Heart left ventricle (tissue), 16 donors: Measurements from ENCODE around the gene FGFR1OP2. TPM values are rescaled to one million over a fixed set of nuclear protein-coding genes. Genes with fewer than 3 reads are reported as not detected.
"Not testable (repeated sequence)": the region's sequence is repeated elsewhere in the genome, so short reads cannot be mapped to it uniquely, and the experiment has no call there.

Source experiments
- ATAC-seq, 4 donors: fragments of 200-7000 bp; cut with Tn5 transposase; one replicate each; pipeline ENCODE4 v1.9.1; 2020 to 2022; ENCODE audit warnings: moderate library complexity in 4 of 4, mild to moderate bottlenecking in 3 of 4, moderate number of reproducible peaks in 1 of 4
- DNase-seq, 5 donors: peaks; one replicate each; pipeline ENCODE4 v3.0.0-alpha.2; 2020
- H3K27ac ChIP-seq, 12 donors: fragments of 200-600 bp; sonication (generic) in 4 of 12; one replicate each; pipeline versions ENCODE4 v1.5.0 to v1.8.0; 2016 to 2022; ENCODE audit warnings: mild to moderate bottlenecking in 2 of 12
- H3K27me3 ChIP-seq, 9 donors: fragments of 200-600 bp; sonication (generic) in 2 of 9; one replicate each; pipeline versions ENCODE4 v1.5.1 to v1.8.0; 2016 to 2022; ENCODE audit warnings: mild to moderate bottlenecking in 3 of 9
- H3K36me3 ChIP-seq, 9 donors: fragments of 200-600 bp; sonication (generic) in 2 of 9; one replicate each; pipeline versions ENCODE4 v1.5.0 to v1.8.0; 2018 to 2022; ENCODE audit warnings: mild to moderate bottlenecking in 2 of 9
- H3K4me1 ChIP-seq, 12 donors: fragments of 200-600 bp; sonication (generic) in 4 of 12; one replicate each; pipeline versions ENCODE4 v1.5.0 to v1.8.0; 2016 to 2022; ENCODE audit warnings: mild to moderate bottlenecking in 3 of 12
- H3K4me3 ChIP-seq, 12 donors: fragments of 200-600 bp; sonication (generic) in 4 of 12; one replicate each; pipeline versions ENCODE4 v1.5.0 to v1.8.0; 2017 to 2022; ENCODE audit warnings: mild to moderate bottlenecking in 9 of 12, moderate library complexity in 4 of 12
- H3K9me3 ChIP-seq, 12 donors: fragments of 200-600 bp; sonication (generic) in 4 of 12; one replicate each; pipeline versions ENCODE4 v1.5.0 to v1.8.0; 2016 to 2022; ENCODE audit warnings: mild to moderate bottlenecking in 1 of 12
- POLR2A ChIP-seq, 2 donors: fragments of 450-650 bp; IDR thresholded peaks; one replicate each; pipeline ENCODE4 v1.6.1; 2017; ENCODE audit warnings: antibody characterized with exemption in 2 of 2, mild to moderate bottlenecking in 2 of 2, moderate library complexity in 2 of 2
- WGBS, 4 donors: extraction: QIAGEN DNeasy Blood & Tissue Kit in 2 of 4; methylation state at CpG; one replicate each; pipeline versions ENCODE4 v1.1.5 to v1.1.7; 2013 to 2018; 5-methylcytosine and 5-hydroxymethylcytosine counted together
- intact Hi-C, 10 donors: fragments of 100-400 bp; cut with DNase I; formaldehyde crosslinking; loops; one replicate each; pipeline versions ENCODE4 v1.11.1 to v1.14.2; 2022
- polyA plus RNA-seq, 2 donors: library from polyadenylated mRNA; stranded (reverse); fragments of 200-250 nt; gene quantifications; one replicate each; pipeline ENCODE4 v1.2.3, GENCODE V29; 2013
- total RNA-seq, 9 donors: library from RNA; depleted of rRNA in 2 of 9; stranded (reverse); fragments of >200 nt in 2 of 9; fragmentation: NEBNext Ultra II Directional in 3 of 9; extraction: Animal tissue kit (Norgen Biotek cat#: 25700) in 3 of 9; gene quantifications; one replicate each; pipeline versions ENCODE4 v1.1.0 to v1.2.4, GENCODE V29; 2016 to 2023
- TF ChIP-seq, protein P1 (sequence below), 12 donors: fragments of 200-600 bp; sonication (generic) in 4 of 12; IDR thresholded peaks; one replicate each; pipeline versions ENCODE4 v1.5.0 to v1.8.0; 2018 to 2022; ENCODE audit warnings: antibody characterized with exemption in 12 of 12, mild to moderate bottlenecking in 5 of 12
- donor health status: ischemic (EF 13 %, LVEDD 7.1; RV severe dilation, severe dysfunction).
- donor health status: healthy with polysubstance abuse.
- donor health status: DM: no; HTN: yes; CAD: no.
- donor health status: DM: no; HTN: no; CAD: no.
- donor health status: ischemic (EF 25% LVEDD 6.9; RV normal size, moderate dysfunction).
- donor health status: ischemic (EF 25% LVEDD 5.7; RV mildly dilated, moderate dysfunction).
- donor health status: healthy.
- donor health status: DM: yes; HTN: yes; CAD: no.
- donor health status: ischemic (EF 35%, LVEDD 5.7; RV mildly dilated, moderate dysfunction).
- donor health status: nonischemic (EF 11% LVEDD 7.7; RV severe dilation, severe dysfunction).
- donor health status: DM: yes; HTN: yes; CAD: no.
- donor health status: PGD.
- donor health status: ischemic (EF 29% LVEDD 5.4; RV normal size, mild dysfunction).
- donor health status: nonischemic (EF 23%, LVEDD 6.1; RV moderate dilation, normal function).

The FGFR1OP2 gene
- total and polyA plus RNA-seq, 11 donors = 26.3 to 54.9 (median 30.8) TPM

DNA sequence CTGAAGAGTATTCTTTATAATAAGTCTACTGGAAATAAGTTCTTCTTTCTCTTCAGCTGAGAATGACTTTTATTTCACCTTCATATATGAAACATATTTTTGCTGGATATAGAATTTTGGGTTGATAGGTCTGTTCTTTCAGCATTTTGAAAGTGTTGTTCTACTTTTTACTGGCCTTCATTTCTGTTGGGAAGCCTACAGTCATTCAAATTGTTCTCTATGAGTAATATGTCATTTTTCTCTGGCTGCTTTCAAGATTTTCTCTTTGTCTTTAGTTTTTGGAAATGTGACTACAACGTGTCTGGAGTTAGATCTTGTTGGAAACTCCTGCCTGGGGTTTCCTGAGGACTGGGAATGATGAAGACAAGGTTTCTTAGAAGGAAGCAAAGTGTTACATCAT, 10.0 kb downstream of the FGFR1OP2 start:
- intact Hi-C loops = loop anchor here in 1 of 10 donors (10.0 kb wide), 1 partner anchor 356 kb away; no protein-coding TSS in a partner anchor
- Histone ChIP-seq H3K27ac (no peak overlapping the region), H3K4me1 (peaks cover 0 to 40% (median under 1%) of the 10 kb centered on the region in 12 donors), H3K4me3 (no peak overlapping the region), H3K9me3 (peaks cover 0 to 42% (median 11%) of the 10 kb centered on the region in 12 donors), H3K36me3 (peaks cover 0 to 5% (median 0%) of the 10 kb centered on the region in 9 donors), H3K27me3 (no peaks in the 10 kb centered on the region)
- ATAC-seq = no peak
- WGBS, 4 donors = 91 to 98% (median 94%) methylated on average over 1 of the region's 1 CpG
- no peak for TF ChIP-seq POLR2A (IDR thresholded peaks at IDR 0.05)
- TF ChIP-seq, protein P1, sequence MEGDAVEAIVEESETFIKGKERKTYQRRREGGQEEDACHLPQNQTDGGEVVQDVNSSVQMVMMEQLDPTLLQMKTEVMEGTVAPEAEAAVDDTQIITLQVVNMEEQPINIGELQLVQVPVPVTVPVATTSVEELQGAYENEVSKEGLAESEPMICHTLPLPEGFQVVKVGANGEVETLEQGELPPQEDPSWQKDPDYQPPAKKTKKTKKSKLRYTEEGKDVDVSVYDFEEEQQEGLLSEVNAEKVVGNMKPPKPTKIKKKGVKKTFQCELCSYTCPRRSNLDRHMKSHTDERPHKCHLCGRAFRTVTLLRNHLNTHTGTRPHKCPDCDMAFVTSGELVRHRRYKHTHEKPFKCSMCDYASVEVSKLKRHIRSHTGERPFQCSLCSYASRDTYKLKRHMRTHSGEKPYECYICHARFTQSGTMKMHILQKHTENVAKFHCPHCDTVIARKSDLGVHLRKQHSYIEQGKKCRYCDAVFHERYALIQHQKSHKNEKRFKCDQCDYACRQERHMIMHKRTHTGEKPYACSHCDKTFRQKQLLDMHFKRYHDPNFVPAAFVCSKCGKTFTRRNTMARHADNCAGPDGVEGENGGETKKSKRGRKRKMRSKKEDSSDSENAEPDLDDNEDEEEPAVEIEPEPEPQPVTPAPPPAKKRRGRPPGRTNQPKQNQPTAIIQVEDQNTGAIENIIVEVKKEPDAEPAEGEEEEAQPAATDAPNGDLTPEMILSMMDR (IDR thresholded peaks at IDR 0.05) = no peak
- no peak for DNase-seq

GRCh38 chr12:26953447-26953846, 15.2 kb downstream of the FGFR1OP2 start:
- H3K9me3 ChIP-seq = peaks cover 0 to 8% (median 3%) of the 10 kb centered on the region in 12 donors
- peaks cover 0 to 46% (median 7%) of the 10 kb centered on the region in 12 donors for H3K4me1 ChIP-seq
- peak overlapping the region in 1 of 12 donors; percentile 80 for H3K27ac ChIP-seq
- H3K27me3 ChIP-seq = no peaks in the 10 kb centered on the region
- 48 to 55% (median 51%) methylated on average over 1 of the region's 1 CpG for WGBS, 4 donors
- intact Hi-C loops = no loop called here
- ATAC-seq (peak in 3 of 4 donors; percentile 38 to 68 (median 52)), DNase-seq (peak in 1 of 5 donors; percentile 26)
- H3K36me3 ChIP-seq = peaks cover 0 to 38% (median 33%) of the 10 kb centered on the region in 9 donors
- H3K4me3 ChIP-seq = peak overlapping the region in 1 of 12 donors; percentile 0
- TF ChIP-seq, protein P1 (IDR thresholded peaks at IDR 0.05) = no peak
- TF ChIP-seq POLR2A (IDR thresholded peaks at IDR 0.05) = no peak

- Histone ChIP-seq H3K36me3 (peaks cover 0 to 43% (median 34%) of the 10 kb centered on the region in 9 donors), H3K4me3 (peak overlapping the region in 1 of 12 donors; percentile 0), H3K27me3 (no peaks in the 10 kb centered on the region), H3K9me3 (peaks cover 0 to 2% (median 0%) of the 10 kb centered on the region in 12 donors), H3K4me1 (peaks cover 0 to 46% (median 7%) of the 10 kb centered on the region in 12 donors), H3K27ac (peak overlapping the region in 1 of 12 donors; percentile 80)
- TF ChIP-seq POLR2A (IDR thresholded peaks at IDR 0.05) = no peak
- TF ChIP-seq, protein P1 (IDR thresholded peaks at IDR 0.05) = no peak
- 64 to 75% (median 66%) methylated on average over 4 of the region's 4 CpGs for WGBS, 4 donors
- ATAC-seq (no peak), DNase-seq (no peak)
- intact Hi-C loops = no loop called here
Observed at GRCh38 chr12:26954027-26954426, 15.8 kb downstream of the FGFR1OP2 start.

GRCh38 chr12:26961391-26961790, 23.1 kb downstream of the FGFR1OP2 start:
- DNase-seq, H3K27me3 ChIP-seq, ATAC-seq, H3K4me1 ChIP-seq, H3K9me3 ChIP-seq, H3K4me3 ChIP-seq, H3K27ac ChIP-seq: not testable (repeated sequence)
- WGBS, 4 donors = 91 to 96% (median 94%) methylated on average over 7 of the region's 7 CpGs
- intact Hi-C loops = loop anchor here in 1 of 10 donors (2.0 kb wide), 1 partner anchor 33 kb away; no protein-coding TSS in a partner anchor
- peaks cover 0 to 99% (median 88%) of the 10 kb centered on the region in 9 donors for H3K36me3 ChIP-seq
